ENCODE results near the gene NR6A1.

The NR6A1 gene

DNA sequence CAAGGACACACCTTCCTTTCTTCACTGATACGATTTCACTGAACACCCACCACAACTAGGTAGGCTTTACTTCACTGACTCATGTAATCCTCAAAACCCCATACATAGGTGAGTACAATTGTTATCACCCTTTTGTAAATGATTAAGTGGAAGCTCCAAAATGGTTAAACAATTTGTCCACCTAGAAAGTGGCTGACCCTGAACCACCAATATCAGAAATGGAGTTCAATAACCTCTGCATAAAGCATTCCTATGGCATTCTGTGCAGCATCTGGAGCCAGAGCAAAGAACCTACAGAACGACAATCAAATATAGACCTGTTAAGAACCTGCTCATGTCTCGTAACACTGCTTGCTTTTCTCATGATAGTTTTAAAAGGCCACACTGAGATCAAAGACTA, 213.2 kb downstream of the NR6A1 start:
- DNase-seq, result no peak

DNA sequence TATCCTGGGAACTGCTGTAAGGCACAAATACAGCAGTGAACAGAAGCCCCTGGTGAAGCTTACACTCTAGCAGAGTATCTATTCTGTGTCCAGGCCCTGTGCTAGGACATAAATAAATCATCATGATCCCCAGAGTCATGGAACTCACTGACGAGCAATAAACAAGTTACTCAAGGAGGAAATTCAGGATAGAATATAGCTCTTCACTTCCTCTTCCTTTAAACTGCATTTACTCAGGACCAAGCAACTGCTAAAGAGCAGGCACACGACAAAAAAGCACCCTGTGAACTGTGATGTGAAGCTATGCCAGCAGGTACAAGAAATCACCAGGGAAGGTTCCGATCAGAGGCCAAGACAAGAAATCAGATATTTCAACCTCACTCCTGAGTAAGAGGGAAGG, 216.1 kb downstream of the NR6A1 start:
- no peak for DNase-seq

DNA sequence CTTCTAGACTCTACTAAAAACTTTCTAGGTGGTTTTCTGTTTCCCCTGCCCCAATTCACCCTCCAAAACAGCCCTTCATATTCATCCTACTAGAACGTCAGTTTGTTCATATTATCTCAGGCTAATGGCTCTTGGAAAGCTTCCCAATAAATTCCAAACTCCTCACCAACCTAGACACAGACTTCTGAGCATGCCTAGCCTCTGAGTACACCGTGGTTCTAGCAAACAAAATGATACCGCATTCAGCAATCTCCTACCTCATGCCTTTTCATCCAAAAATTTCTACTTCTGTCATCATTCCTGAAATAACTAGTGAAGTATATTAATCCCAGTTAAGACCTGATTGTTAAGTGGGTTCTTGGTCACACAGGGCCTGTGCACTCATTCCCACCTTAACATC, 217.4 kb downstream of the NR6A1 start:
- no peak for DNase-seq

DNA sequence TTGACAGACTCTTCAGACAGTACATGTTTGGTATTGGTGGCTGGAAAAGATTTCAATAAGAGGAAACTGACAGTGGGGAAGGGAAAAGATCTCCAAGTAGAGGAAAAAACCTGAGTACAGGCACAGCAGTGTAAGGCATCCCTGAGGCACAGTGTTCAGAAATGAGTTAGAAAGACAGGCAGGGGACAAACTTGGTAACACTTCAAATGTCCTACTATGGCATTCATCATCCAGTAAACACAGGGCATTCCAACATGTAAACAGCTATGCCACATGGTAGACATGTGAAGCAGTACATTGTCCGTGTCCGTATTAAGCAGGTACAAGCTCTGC, 218.9 kb downstream of the NR6A1 start:
- DNase-seq, result no peak

DNA sequence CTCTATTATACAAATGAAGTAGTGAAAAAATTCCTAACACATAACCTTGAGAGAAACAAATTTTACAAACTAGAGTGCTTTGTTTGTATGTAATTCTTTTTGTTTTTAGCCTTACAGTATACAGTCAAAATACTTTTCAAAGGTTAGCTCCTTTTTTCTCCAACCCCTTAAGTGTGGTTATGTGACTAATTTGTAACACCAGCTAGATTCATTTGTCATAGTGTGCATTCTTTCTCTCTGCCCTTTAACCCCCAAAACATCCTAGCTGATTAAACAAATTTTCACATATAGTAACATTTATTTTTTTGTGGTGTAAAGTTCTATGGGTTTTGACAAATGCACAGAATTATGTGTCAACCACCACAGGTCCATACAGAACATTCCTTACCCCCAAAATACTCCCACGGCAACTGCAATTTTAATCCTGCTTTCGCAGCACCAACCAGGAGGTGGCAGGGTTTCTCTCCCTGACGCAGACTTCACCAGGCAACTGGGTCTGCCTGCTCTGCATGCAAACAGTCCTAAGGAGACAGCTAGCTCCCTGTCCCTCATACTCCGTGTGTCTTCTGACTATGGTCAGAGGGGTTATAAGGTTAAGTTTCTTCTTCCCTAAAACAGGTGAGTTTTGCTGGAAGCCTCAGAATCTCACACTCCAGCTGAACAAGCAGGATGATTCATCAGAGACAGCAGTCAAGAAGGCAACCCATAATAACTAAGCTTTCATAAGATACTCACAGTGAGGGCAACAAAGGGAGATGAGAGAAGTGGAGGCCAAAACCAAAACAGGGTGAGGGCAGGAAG, 219.4 kb downstream of the NR6A1 start:
- DNase-seq, result peak; percentile 55

DNA sequence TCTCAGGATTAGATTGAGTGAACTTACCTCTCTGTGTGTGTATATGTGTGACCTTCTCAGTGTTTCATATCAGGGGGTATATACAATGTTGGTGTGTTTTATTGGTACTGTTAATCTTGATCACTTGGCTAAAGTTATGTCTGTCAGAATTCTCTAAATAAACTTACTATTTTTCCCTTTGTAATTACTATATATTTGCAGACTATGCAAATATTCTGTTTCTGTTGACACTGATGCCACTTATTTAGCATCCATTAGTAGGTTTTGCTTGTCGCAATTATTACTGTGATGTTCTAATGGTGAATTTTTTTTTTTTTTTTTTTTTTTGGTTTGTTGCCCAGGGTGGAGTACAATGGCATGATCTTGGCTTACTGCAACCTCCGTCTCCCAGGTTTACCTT, 221.0 kb downstream of the NR6A1 start:
- DNase-seq, result no peak

DNA sequence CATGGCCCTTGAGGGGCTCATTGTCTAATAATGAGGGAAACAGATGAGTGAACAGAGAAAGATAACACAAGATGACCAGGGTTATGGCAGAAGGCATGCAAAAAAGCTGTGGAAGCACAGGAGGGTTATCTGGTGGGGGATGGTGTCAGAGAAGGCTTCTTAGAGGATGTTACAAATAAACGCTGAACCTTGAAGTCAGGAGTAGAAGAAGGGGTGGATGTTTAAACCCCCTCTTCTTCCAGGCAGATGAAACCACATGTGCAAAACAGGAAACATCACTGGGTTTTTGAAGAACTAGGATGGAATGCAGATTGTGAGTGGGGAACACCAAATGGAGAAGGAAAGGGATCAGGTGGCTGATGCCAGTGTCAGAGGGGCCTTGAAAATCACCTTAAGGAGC, 222.1 kb downstream of the NR6A1 start:
- DNase-seq, result no peak

DNA sequence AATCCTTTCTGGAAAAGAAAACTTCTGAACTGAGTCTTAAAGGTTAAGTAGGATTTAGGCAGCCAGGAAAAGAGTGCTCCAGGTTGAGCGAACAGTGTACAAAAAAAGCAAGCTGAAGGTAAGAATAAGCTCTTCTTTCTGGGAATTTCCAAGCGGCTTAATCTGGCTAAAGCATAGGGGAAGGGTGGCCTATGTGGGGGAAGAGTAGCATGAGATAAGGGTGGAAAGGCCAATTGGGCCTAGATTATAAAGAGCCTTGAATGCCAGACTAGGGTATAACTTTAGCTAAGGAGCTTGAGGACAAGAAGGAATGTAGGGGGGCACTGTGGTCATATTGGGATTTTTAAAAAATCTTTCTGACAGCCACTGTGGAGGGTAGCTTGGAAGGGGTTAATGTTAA, 226.6 kb downstream of the NR6A1 start:
- DNase-seq, result no peak

DNA sequence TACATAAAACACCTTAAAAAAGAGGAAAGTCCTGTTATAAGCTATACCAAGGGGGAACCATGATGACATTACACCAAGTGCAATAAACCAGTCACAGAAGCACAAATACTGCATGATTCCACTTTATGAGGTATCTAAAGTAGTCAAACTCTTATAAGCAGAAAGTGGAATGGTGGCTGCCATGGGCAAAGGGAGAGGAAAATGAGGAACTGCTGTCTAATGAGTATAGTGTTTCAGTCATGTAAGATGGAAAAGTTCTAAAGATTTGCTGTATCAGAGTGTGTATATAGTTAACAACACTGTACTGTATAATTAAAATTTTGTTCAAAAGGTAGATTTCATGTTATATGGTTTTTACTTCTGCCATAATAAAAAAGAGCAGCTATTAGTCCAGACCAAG, 229.3 kb downstream of the NR6A1 start:
- DNase-seq, result no peak

DNA sequence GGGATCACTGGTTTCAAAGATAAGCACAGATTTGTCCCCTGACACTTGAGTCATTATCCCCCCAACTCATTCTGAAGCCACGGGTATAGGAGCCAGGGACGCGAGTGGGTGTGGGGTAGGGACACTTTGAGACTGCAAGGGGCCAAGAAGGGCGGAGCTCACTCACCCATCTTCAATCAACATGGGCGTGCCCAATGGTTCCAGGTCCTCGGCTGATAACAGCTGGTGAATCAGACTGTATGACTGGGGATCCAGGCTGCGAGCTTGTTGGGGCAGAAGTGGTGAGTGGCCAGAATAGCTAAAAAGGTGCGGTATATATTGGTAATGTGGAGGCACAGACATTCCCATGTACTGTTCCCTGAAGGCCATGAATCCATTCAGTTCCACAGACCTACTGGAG, 233.2 kb downstream of the NR6A1 start:
- DNase-seq, result no peak

DNA sequence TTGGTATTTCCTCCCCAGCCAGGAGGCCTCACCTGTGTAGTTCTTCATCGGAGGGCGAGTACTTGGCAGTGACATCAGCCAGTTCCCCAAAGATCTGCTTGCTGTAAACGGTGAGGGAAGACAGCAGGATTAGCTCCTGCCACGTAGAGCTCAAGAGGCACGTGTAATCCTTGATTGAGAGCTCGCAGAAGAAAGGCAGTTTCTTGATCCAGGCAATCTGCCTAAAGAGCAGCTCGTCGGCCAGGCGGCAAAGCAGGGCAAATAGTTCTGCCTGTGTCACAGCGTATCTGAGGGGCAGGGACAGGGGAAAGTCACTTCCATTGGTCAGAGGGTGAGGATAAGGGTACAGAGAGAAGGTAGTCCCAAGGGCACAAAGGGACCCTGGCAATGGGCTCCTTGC, 235.3 kb downstream of the NR6A1 start:
- no peak for DNase-seq

DNA sequence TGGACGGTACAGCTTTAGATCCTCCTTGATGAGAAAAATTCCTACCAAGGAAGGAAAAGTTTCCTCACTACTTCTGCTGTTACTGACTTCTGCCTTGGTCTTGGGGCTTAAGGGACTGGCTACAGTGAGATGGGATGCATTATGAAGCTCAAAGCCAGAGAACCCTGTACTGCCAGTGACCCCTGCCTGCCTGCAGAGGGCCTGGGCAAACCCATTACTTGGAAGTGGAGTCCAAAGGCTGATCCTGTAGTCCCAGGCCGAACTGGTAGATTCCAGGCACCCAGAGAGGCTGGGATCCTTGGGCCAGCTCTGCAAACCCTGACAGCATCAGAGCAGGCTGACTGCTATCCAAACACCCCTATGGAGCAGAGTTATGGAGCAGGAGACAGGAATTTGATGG, 238.2 kb downstream of the NR6A1 start:
- no peak for DNase-seq

DNA sequence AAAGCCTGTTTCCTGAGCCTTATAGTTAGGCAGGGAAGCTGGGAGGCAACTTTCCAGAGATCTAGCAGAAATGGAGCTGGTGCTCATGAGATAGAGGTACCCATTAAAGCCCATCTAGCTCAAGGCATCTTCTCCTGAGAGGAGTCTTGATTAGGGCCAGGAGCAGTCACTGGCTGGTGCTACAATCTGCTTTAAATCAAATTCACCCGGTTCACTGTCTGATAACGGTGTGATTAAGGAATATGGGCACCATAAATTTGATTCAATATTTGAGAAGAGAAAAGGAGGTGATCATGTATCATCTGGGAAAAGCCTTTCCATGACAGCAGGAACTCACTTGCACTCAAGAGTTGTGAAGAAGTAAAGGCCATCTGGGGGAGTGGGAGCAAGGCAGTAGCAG, 240.0 kb downstream of the NR6A1 start:
- no peak for DNase-seq

DNA sequence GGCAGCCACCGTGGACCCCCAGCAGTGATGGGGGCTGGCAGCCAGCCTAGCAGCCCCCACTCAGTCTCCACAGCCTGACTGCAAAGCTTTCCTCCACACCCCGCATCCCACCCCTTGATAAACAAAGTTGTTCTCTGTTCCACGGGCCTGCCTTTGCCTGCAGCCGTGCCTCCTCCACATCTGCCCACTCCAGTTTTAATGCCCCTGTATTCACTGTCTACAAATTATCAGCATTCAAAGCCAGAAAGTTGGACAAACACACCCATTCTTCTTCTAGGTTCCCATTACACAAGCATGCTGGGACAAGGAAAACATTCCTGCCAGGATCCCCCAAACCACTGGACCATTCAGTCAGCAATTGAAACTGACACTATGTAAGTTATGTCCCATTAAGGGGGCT, 240.9 kb downstream of the NR6A1 start:
- DNase-seq, result no peak

DNA sequence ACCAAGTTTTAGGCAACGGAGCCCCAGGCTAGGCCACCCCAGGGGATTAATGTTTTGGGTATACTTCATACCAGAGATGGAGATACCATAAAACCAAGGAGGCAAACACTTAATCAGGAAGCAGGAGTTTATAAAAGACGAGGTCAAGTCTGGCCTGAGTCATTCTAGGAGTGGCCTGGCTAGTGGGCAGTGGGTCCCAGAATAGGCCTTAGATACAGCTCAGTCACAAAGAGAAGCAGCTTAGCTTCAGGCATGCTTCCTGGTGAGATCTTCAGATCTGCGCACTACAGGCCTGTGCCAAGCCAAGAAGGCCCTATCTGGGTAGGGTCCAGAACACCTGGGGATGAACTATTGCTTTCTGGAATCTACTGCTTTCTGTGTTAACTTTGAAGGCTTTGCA, 243.3 kb downstream of the NR6A1 start:
- DNase-seq, result no peak

DNA sequence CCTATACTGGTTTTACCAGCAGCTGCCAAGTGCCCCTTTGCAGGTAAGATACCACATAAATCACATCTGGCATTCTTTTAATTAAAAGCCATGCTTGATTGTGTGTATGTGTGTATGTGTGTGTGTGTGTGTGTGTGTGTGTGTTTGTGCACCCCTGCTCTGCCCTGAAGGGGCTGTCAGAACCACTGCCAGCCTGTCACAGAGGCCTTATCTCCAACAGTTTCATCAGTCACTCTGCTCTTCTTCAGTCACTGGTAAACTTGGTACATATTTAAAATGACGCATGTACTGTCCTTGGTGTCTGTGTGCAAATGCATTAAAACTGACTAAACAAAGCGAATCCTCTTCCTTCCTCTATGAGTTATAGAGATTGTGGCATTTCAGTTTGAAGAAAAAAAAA, 244.9 kb downstream of the NR6A1 start:
- DNase-seq, result no peak

DNA sequence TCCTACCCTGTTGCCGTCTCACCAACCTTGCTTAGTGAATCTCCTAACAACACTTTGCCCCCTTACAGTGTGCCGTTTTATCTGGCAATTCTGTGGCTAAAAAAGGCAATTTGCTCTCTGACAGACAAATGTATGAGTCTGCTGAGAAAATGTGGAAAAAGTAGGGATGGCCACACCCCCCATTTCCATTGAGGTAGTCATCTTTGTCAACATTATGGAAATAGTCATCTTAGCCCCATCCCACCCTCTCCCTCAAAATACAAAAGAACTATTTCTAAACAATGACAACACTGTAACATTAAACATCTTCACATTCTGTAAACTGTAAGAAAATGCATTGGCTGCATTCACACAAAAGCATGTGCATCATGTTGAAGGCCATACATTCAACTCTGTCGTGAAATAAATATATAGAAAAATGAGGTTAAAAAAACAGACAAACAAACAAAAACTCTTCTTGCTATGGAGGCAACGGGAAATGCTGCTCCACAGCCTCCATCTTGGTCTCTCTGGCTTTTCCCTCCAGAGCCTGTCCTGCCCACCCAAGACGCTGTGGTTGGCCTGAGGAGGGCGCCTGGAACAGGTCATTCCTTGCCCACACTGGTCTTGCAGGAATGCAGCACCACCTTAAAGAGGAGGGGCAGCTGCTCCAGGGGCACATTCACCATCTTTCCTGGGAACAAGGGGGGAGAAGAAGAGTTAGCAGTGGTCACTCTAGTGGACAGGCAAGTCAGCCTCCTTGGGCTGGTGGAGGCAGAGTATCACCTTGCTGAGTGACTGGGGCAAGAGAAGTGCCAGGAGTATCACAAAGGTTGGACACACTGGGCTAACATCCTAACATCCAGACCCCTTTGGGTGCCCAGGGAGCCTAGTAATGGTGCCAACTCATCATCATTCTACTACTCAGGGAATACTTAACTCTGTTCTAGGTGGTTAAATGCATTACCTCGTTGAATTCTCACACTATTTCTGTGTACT, 248.7 kb downstream of the NR6A1 start:
- no peak for DNase-seq

DNA sequence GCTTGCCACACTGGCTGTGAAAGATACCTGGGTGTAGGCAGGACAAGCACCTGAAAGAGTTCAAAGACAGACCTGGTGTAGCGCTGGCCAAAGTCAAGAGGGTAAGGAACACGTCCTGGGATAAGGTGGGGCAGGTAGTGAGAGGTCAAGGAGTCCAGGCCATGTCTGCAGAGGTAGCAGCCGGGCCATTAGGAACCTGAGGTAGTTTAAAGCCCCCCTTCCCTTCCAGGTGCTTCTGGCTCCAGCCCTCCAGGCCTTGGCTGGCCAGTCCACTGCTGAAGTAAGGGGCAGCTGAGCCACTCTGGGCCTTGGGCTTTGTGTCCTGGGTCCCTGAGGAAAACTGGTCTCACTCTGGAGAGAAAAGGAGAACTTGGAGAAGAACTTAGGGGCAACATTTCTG, 250.0 kb downstream of the NR6A1 start:
- no peak for DNase-seq

DNA sequence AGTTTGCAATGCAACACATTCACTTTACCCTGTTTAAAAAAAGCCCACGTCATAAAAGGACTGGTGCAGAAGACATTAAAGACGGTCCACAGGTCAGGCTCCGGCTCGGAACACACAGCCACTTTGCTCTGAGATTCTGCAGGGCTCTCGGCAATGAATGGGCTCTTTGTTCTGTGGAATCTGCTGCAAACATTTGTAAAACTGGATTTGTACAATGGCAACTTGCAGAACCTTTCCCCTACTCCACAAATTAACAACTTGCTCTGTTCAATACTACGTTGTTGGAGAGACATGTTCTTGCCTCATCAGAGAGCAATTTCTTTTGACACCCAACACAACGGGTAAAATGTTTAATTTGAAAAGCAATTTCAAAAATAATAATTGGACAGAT, 250.9 kb downstream of the NR6A1 start:
- no peak for DNase-seq

DNA sequence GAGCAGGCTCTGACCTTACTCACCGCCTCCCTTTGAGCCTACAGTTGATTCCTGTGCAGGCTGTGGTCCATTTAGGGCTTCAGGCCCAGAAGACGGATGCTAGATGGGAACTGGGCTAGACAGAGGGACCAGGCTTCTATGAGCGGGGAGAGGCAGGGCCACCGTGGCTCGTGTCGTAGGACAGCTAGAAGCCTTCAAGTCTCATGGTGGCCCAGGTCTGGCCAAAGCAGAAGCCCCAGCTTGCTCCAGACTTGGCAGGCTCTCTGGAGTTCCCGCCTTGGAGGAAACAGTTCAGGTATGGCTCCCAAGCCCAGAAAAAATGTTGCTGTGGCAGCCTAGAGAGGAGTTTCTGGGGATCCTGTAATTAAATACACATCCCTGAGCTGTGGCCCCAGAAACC, 253.0 kb downstream of the NR6A1 start:
- DNase-seq, result no peak

DNA sequence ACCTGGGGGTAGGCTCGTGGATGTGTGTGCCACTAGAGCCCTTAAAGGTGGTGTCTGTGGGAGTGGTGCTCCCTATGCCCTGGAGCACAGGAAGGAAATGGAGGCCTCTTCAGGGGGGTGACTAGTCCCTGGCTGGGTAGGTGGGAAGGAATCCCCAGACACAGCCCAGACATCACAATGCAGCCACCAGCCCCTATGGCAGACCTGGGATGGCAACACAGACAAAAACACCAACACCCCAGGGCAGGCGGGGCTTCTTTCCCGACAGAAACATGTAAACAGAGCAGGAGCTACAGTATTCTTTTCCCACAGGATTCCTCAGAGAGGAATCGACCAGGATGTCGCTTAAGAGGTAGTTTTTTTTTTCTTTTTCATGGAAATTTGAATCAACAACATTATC, 253.5 kb downstream of the NR6A1 start:
- DNase-seq, result no peak

DNA sequence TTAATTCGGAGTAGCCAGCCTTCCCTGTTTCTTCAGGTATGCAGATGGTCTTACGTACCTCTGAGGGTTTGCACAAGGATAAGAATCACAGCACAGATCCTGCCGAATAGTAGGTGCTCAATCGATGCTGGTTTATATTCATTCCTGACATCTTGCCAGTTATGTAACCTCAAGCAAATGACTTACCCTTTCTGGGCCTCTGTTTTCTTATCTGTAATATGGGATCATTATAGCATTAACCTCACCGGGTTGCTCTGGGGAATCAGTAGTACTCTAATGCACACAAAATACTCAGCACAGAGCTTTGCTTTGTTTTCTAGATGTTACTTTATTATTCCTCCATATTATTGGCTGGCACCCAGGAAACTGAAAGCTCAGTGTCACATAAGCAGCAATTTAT, 256.2 kb downstream of the NR6A1 start:
- DNase-seq, result no peak

DNA sequence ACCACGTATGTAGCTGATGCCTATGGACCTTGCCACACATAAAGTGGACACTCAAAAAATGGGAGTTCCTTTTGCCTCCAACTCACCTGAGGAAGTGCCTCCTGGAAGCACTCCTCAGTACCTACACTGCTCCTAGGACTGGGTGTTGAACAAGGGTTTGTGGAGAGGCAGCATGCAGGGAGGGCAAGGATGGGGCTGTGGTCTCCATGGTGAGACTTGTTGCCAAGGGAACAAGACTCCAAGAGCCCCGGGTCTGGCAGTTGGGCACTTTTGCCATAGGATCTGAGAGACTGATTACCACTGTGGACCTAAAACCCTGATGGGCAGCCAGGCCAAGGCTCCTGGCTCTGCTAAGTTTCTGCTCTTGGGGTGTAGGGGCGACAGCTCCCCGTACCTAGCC, 257.0 kb downstream of the NR6A1 start:
- no peak for DNase-seq

DNA sequence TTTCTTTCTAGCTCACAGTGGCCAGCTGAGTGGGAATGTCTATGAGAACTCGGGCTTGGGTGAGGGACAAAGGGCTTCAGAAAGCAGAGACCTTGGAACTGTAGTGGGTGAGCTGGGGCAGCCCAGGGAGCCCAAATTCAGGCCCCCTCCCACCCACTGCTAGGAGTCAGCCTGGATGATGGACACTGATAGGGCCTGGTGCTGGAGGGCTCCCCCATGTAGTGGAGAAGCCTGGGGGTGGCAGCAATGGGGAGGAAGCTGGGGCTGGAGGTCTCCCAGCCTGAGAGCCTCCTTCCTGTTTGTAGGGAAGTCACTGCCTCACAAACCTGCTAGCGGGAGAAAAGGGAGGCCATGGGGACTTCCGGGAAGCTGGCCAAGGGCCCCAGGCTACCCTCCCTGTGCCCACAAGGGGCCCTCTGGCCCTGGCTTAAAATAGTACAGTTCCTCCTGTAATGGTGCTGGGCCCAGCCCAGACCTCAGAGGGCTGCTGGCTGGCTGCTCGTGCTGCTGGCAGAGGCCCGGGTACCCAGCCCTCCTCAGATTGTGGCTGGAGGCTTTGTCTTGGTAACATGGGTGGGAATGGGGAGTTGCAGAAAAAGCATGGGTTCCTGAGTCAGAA, 257.6 kb downstream of the NR6A1 start:
- DNase-seq, result no peak
